HepG2 (cell line): ENCODE results near the gene SLC19A1. TPM values are rescaled to one million over a fixed set of nuclear protein-coding genes. Genes with fewer than 3 reads are reported as not detected.

ENCODE experiments used
- CREM ChIP-seq, 2 experiments: sonication (generic) in 1 of 2; formaldehyde crosslinking in 1 of 2; IDR thresholded peaks; 2 replicates each; pipeline versions ENCODE4 v1.4.0 to v1.6.1; 2016 to 2020; ENCODE audit warnings: antibody characterized with exemption in 1 of 2, mild to moderate bottlenecking in 1 of 2, missing genetic modification reagents in 1 of 2
- IKZF4 ChIP-seq: sonication (generic); formaldehyde crosslinking; IDR thresholded peaks from 2 replicates; pipeline ENCODE4 v1.5.1; 2020; ENCODE audit warnings: borderline replicate concordance, mild to moderate bottlenecking, low read depth, missing genetic modification reagents; ENCODE audit errors: not compliant biosample characterization
- REPIN1 ChIP-seq: sonication (generic); formaldehyde crosslinking; IDR thresholded peaks from 2 replicates; pipeline ENCODE4 v1.8.0; 2022; ENCODE audit warnings: missing genetic modification reagents, low read depth, mild to moderate bottlenecking, borderline replicate concordance
- TEAD3 ChIP-seq: optimal IDR thresholded peaks from 2 replicates; pipeline ENCODE3; 2016; ENCODE audit warnings: borderline replicate concordance
- THAP11 ChIP-seq: IDR thresholded peaks from 2 replicates; pipeline ENCODE4 v1.6.1; 2016; ENCODE audit warnings: missing biosample characterization, missing genetic modification reagents
- ZBTB20 ChIP-seq: sonication (generic); formaldehyde crosslinking; IDR thresholded peaks from 2 replicates; pipeline ENCODE4 v1.8.1; 2023; ENCODE audit warnings: missing genetic modification reagents, low read depth, mild to moderate bottlenecking, borderline replicate concordance
- ZNF205 ChIP-seq: IDR thresholded peaks from 2 replicates; pipeline ENCODE4 v1.6.1; 2018; ENCODE audit warnings: missing biosample characterization, missing genetic modification reagents
- ZNF253 ChIP-seq: sonication (generic); formaldehyde crosslinking; IDR thresholded peaks from 2 replicates; pipeline ENCODE4 v1.8.0; 2022; ENCODE audit warnings: mild to moderate bottlenecking, missing genetic modification reagents, borderline replicate concordance
- ZNF460 ChIP-seq: sonication (generic); formaldehyde crosslinking; IDR thresholded peaks from 2 replicates; pipeline ENCODE4 v1.5.1; 2020; ENCODE audit warnings: missing genetic modification reagents, mild to moderate bottlenecking, borderline replicate concordance
- polyA plus RNA-seq, 8 experiments: library from polyadenylated mRNA; depleted of rRNA in 3 of 8; stranded (reverse) in 7 of 8; unstranded in 1 of 8; fragments of >200 nt; fragmentation: Illumina TruSeq in 4 of 8; extraction: Trizol in 4 of 8; gene quantifications; 2 replicates each; pipeline versions ENCODE4 v1.2.1 to v1.2.3, GENCODE V29; 2011 to 2016; ENCODE audit warnings: low read depth in 4 of 8, missing spikeins in 1 of 8, mixed read lengths in 1 of 8; ENCODE audit not compliant: insufficient read depth in 1 of 8
- total RNA-seq, 5 experiments: library from RNA; depleted of rRNA; stranded (reverse); fragments of >200 nt; fragmentation: Illumina TruSeq; extraction: Trizol; gene quantifications; 2 replicates each; pipeline ENCODE4 v1.2.3, GENCODE V29; 2016; ENCODE audit warnings: low read depth in 1 of 5
- TF ChIP-seq, protein P1 (sequence below): sonication (generic); formaldehyde crosslinking; IDR thresholded peaks from 2 replicates; pipeline ENCODE4 v1.5.0; 2020; ENCODE audit warnings: missing genetic modification reagents
- TF ChIP-seq, protein P2 (sequence below): sonication (generic); formaldehyde crosslinking; IDR thresholded peaks from 2 replicates; pipeline ENCODE4 v1.4.0; 2020; ENCODE audit warnings: mild to moderate bottlenecking, missing genetic modification reagents
- TF ChIP-seq, protein P3 (sequence below): sonication (generic); formaldehyde crosslinking; IDR thresholded peaks from 2 replicates; pipeline ENCODE4 v1.8.1; 2023; ENCODE audit warnings: mild to moderate bottlenecking, moderate library complexity, missing genetic modification reagents
- TF ChIP-seq, protein P4 (sequence below): sonication (generic); formaldehyde crosslinking; IDR thresholded peaks from 2 replicates; pipeline ENCODE4 v1.4.0; 2020; ENCODE audit warnings: missing genetic modification reagents, mild to moderate bottlenecking, borderline replicate concordance
- TF ChIP-seq, protein P5 (sequence below): IDR thresholded peaks from 2 replicates; pipeline ENCODE4 v1.6.1; 2016; ENCODE audit warnings: low read depth, missing genetic modification reagents, missing compliant biosample characterization

SLC19A1 gene
- total and polyA plus RNA-seq, 2 of the 13 experiments (the other 11 are each of a cell fraction or from before 2014, with no cell fraction given) = 21.8 to 23.0 TPM

DNA sequence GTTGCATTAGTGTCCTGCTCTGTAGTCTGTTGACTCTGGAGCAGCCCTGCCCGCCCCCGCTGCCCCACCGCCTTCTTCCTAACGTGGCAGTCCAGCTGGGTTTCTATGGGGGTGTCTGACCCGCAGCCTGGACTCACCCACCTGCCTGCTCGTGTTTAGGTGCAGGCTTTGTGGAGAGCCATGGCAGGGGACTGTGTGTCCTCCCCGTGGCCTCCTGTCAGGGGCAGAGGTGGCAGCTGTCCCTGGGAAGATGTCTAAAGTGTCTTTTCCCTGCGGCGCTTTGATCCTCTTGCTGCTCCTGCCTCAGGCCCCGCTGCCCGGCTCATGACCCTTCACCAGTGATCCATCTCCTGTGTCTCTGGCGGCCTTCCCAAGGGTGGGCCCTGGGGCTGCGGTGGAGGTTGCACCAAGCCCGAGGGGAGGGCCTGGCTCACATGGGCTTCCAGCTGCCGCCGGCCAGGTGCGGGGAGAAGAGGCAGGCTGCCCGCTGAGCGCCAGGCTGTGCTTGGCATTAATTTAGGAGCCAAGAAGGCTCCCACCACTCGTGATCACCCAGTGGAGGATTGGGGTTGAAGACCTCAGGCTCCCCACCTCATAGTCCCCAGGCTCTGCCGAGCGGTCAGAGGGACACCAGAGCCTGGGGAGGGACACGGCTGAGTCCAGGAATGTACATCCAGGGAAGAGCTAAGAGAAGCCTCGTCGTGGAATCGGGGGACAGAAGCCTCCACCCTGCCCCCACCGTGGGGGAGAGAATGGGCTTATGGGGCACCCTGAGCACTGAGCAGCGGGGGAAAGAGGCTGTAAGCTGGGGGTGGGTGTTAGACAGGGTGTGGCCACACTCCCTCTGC, 93.2 kb downstream of the SLC19A1 start (continued):
- TF ChIP-seq, protein P1, sequence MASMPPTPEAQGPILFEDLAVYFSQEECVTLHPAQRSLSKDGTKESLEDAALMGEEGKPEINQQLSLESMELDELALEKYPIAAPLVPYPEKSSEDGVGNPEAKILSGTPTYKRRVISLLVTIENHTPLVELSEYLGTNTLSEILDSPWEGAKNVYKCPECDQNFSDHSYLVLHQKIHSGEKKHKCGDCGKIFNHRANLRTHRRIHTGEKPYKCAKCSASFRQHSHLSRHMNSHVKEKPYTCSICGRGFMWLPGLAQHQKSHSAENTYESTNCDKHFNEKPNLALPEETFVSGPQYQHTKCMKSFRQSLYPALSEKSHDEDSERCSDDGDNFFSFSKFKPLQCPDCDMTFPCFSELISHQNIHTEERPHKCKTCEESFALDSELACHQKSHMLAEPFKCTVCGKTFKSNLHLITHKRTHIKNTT (CRISPR knock-in tag) = no peak
- no peak for TF ChIP-seq IKZF4 (CRISPR knock-in tag)
- peak; percentile 59; the same call in 1 of the 2 replicates for TF ChIP-seq CREM (IDR thresholded peaks at IDR 0.05)
- no peak for TF ChIP-seq CREM (CRISPR knock-in tag; IDR thresholded peaks at IDR 0.05)
- TF ChIP-seq, protein P2, sequence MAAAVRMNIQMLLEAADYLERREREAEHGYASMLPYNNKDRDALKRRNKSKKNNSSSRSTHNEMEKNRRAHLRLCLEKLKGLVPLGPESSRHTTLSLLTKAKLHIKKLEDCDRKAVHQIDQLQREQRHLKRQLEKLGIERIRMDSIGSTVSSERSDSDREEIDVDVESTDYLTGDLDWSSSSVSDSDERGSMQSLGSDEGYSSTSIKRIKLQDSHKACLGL (CRISPR knock-in tag) = peak; percentile 56; the same call in 1 of the 2 replicates
- TF ChIP-seq, protein P3, sequence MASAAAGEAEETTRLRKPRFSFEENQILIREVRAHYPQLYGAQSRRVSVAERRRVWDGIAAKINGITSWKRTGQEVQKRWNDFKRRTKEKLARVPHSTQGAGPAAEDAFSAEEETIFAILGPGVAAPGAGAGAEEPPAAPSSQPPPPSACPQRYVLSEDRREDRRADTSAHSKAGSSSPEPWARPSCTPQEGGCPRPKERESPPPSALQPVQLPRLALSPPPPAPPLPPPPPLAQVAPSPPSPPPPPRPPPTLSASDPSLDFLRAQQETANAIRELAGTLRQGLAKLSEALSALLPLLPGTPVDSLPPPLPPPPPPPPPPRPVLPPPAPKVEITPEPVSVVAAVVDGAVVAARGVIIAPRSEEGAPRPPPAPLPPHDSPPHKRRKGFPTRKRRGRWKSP (CRISPR knock-in tag) = peak; percentile 87; the same call in 1 of the 2 replicates
- no peak for TF ChIP-seq ZNF253 (CRISPR knock-in tag)
- TF ChIP-seq, protein P4, sequence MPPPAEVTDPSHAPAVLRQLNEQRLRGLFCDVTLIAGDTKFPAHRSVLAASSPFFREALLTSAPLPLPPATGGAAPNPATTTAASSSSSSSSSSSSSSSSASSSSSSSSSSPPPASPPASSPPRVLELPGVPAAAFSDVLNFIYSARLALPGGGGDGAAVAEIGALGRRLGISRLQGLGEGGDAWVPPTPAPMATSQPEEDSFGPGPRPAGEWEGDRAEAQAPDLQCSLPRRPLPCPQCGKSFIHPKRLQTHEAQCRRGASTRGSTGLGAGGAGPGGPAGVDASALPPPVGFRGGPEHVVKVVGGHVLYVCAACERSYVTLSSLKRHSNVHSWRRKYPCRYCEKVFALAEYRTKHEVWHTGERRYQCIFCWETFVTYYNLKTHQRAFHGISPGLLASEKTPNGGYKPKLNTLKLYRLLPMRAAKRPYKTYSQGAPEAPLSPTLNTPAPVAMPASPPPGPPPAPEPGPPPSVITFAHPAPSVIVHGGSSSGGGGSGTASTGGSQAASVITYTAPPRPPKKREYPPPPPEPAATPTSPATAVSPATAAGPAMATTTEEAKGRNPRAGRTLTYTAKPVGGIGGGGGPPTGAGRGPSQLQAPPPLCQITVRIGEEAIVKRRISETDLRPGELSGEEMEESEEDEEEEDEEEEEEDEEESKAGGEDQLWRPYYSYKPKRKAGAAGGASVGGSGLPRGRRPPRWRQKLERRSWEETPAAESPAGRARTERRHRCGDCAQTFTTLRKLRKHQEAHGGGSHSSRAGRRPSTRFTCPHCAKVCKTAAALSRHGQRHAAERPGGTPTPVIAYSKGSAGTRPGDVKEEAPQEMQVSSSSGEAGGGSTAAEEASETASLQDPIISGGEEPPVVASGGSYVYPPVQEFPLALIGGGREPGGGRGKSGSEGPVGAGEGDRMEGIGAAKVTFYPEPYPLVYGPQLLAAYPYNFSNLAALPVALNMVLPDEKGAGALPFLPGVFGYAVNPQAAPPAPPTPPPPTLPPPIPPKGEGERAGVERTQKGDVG (CRISPR knock-in tag) = peak; percentile 96; the same call in 1 of the 2 replicates
- TF ChIP-seq ZNF205 (CRISPR knock-in tag) = peak; percentile 62; the same call in 1 of the 2 replicates
- TF ChIP-seq TEAD3 (CRISPR knock-in tag) = peak; percentile 44
- TF ChIP-seq ZNF460 (CRISPR knock-in tag) = peak; percentile 28; the same call in 1 of the 2 replicates
- TF ChIP-seq, protein P5, sequence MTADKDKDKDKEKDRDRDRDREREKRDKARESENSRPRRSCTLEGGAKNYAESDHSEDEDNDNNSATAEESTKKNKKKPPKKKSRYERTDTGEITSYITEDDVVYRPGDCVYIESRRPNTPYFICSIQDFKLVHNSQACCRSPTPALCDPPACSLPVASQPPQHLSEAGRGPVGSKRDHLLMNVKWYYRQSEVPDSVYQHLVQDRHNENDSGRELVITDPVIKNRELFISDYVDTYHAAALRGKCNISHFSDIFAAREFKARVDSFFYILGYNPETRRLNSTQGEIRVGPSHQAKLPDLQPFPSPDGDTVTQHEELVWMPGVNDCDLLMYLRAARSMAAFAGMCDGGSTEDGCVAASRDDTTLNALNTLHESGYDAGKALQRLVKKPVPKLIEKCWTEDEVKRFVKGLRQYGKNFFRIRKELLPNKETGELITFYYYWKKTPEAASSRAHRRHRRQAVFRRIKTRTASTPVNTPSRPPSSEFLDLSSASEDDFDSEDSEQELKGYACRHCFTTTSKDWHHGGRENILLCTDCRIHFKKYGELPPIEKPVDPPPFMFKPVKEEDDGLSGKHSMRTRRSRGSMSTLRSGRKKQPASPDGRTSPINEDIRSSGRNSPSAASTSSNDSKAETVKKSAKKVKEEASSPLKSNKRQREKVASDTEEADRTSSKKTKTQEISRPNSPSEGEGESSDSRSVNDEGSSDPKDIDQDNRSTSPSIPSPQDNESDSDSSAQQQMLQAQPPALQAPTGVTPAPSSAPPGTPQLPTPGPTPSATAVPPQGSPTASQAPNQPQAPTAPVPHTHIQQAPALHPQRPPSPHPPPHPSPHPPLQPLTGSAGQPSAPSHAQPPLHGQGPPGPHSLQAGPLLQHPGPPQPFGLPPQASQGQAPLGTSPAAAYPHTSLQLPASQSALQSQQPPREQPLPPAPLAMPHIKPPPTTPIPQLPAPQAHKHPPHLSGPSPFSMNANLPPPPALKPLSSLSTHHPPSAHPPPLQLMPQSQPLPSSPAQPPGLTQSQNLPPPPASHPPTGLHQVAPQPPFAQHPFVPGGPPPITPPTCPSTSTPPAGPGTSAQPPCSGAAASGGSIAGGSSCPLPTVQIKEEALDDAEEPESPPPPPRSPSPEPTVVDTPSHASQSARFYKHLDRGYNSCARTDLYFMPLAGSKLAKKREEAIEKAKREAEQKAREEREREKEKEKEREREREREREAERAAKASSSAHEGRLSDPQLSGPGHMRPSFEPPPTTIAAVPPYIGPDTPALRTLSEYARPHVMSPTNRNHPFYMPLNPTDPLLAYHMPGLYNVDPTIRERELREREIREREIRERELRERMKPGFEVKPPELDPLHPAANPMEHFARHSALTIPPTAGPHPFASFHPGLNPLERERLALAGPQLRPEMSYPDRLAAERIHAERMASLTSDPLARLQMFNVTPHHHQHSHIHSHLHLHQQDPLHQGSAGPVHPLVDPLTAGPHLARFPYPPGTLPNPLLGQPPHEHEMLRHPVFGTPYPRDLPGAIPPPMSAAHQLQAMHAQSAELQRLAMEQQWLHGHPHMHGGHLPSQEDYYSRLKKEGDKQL (CRISPR knock-in tag) = no peak
- TF ChIP-seq THAP11 (CRISPR knock-in tag) = peak; percentile 53; the same call in 1 of the 2 replicates
- peak; percentile 26; the same call in 1 of the 2 replicates for TF ChIP-seq REPIN1 (CRISPR knock-in tag)
- TF ChIP-seq ZBTB20 = no peak
